IPS-NIHi7 (cell line): ENCODE results near the gene CCZ1B.
"Not testable (repeated sequence)": the region's sequence is repeated elsewhere in the genome, so short reads cannot be mapped to it uniquely, and the experiment has no call there.

Experiments
- DNase-seq: peaks from one replicate; pipeline ENCODE4 v3.0.0; 2012; ENCODE audit warnings: mixed read lengths; ENCODE audit errors: extremely low spot score

Gene CCZ1B

DNA sequence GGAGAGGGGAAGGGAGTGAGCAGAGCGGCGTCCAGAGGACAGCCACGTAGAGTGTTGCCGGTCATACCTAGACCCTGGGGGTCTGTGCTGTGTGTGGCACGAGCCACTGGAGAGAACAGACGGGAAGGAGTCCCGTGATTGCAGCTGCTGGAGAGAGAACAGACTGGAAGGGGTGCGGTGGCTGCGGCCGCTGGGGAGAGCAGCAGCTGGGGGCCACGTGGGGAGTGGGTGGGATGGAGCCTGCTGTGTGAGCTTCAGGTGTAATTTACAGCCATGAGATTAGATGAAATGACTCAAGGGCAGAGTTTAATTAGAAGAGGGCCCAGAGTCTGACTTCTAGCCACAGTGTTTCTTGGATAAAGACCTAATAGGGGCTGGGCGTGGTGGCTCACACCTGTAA, 76.7 kb downstream of the CCZ1B start:
- DNase-seq: not testable (repeated sequence)
